Stimulated activated CD8-positive, alpha-beta memory T cell treated with anti-CD3 and anti-CD28 coated beads, Interleukin-15, amount 100 ng/mL, for 4 hours (primary cell): ENCODE data around the gene ATP5F1C.
"Not testable (repeated sequence)": the region's sequence is repeated elsewhere in the genome, so short reads cannot be mapped to it uniquely, and the experiment has no call there.

ENCODE experiments used
- DNase-seq, 2 donors: peaks; one replicate each; pipeline ENCODE4 v3.0.0-alpha.2; 2020; ENCODE audit warnings: low read depth in 2 of 2

The ATP5F1C gene

GRCh38 chr10:7794251-7795026 lies 6.5 kb downstream of the ATP5F1C start:
- no peak for DNase-seq

GRCh38 chr10:7795605-7796004 lies 7.6 kb downstream of the ATP5F1C start:
- no peak for DNase-seq

DNA sequence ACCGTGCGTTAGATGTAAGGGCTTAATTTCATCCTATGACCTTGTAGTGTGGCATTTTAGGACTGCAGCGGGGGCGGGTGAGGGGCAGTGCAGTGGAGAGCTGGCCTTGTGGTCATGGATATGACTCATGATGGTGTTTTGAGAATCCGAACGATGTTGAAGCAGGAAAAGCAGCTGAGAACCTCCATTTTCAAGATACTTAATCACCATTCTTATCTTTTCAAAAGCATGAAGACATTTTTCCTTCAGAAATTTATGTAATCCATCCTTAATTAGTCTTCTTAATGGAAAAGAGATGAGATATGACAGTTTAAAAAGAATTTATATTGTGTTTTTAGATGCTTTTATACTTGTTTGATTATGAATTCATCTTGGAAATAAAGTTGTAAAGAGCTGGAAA lies 9.6 kb downstream of the ATP5F1C start:
- DNase-seq = no peak

DNA sequence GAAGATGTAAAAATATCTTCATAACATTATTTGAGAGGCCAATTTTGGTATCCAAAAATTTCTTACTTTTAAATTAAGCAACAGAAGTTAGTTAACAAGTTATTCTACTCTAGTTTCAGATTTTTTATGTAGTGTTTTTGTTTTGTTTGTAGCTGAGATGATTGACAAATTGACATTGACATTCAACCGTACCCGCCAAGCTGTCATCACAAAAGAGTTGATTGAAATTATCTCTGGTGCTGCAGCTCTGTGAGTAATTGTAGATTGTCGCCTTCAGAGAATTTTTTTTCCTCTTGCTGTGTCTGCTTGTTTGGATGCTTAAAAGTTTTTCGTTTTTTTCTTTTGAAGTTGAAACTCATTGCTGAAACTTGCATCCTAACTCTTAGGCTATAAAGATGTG lies 14.6 kb downstream of the ATP5F1C start:
- DNase-seq = no peak

- DNase-seq = no peak
Measured at GRCh38 chr10:7804216-7804615, 16.2 kb downstream of the ATP5F1C start.

GRCh38 chr10:7804741-7805140 lies 16.8 kb downstream of the ATP5F1C start:
- DNase-seq = no peak

DNA sequence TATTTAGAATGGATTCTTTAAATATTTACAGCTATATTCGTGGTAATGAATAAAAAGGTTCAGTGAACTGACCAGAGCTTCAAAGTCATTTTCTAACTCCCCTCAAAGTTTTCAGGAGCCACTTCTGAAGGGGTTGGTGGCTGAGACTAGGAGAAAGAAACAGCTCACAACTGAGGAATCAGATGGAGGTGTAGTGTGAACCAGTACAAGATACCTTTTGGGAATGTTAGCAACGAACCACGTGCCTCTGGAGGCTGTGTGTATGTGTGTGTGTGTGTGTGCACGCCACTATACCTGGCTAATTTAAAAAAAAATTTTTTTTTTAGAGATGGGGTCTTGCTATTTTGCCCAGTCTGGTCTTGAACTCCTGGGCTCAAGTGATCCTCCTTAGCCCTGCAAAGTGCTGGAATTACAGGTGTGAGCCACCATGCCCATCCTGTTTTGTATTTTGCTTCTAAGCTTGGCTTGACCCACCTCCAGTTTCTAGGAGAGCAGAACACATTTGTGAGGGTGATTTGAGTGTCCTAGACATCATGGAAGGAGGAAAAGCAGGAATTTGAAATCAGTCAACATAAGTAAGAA lies 20.8 kb downstream of the ATP5F1C start:
- DNase-seq = no peak

DNA sequence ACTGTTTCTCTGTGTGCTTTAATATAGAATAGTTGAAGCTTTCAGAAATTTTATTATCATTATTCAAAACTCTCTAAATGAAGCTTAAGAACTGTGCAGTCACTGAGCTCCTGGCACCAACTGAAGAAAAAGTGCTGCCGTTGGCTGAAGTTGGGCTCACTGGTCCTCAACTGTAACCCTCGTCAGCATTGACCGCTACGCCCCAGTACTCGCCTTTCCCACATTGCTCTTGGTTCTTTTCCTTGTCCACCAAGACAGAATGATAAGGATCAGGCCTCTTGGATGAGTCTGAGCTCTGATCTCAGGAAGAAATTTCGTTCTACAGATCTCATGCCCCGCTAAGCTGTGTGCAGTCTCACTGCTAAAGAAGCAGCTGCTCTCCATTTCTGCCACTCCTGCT lies 22.5 kb downstream of the ATP5F1C start:
- DNase-seq = no peak

GRCh38 chr10:7811000-7811399 lies 23.0 kb downstream of the ATP5F1C start:
- DNase-seq = no peak

- not testable (repeated sequence) for DNase-seq
Measured at GRCh38 chr10:7811743-7812142, 23.8 kb downstream of the ATP5F1C start.

DNA sequence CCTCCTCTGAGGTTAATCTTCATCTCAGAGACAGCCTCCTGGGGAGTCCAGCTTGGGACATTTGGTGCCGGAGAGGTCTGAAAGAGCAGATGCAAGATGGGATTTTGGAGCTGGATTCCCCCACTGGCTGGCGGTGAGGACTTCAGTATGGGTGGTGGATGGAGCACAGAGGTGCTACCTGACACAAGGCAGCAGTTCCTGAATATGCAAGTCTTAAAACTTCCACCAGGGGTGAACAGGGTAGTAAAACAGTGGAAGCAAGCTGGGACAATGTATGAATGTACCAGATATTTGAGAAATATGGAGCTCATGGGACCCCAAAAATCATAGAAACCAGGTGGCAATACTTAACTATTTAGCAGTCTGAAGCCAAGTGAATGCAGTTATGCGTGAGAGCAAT lies 25.5 kb downstream of the ATP5F1C start:
- no peak for DNase-seq

DNA sequence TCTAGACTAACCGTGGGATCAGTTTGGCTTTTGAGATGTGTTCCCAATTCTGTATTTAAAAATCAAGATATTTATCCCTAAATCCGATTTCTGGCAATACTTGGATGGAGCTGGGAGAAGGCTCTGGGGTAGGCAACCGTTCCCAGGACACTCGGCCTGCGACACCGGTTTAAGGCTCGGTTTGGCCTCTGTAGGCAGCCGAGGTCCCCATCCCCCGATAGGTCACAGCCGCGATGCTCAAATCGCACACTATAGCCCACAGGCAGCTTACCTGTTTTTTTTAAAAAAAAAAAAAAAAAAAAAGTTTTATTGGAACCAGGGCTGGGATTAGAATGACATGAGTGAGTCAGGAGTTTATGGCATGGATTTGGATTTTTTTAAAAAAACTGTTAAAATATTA lies 29.6 kb downstream of the ATP5F1C start:
- DNase-seq = no peak

GRCh38 chr10:7817984-7818294 lies 30.0 kb downstream of the ATP5F1C start:
- no peak for DNase-seq

DNA sequence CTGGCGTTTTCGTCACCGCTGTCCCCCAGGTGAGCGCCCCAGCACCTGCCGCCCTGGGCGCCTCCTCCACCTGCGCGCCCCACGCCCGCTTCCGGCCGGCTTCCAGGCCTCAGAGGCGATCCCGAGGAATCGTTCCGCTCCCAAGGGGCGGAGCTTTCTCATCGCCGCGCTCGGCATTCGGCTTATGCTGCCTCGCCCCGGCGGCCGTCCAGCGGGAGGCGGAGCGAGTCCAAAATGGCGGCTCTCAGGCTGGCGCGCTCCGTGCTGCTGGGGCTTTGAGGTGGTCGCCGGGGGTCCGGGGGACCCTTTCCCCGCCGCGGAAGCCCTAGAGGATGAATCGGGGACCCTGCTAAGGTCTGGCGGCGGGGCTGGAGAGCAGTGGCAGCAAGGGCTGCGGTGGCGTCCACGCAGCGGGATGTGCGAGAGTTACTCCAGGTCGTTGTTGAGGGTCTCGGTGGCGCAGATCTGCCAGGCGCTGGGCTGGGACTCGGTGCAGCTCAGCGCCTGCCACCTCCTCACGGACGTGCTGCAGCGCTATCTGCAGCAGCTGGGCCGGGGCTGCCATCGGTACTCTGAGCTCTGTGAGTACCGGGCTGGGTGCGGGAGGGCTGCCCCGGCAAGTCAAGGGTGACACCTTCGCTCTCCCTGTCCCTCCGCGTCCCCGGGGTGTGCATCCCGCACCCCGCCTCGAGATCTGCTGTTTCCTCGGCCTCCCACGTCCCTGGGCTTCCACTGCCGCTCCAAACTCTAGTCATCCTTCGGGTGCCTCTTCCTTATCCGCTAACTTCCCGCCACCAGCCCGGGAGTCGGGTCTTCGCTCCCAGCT lies 30.5 kb downstream of the ATP5F1C start, which contains the start of gene TAF3:
Gene TAF3 (plus strand): TSS at position 211 of the 826 bp plus-strand sequence. CDS start 205 bp downstream, at position 416.
- peak; percentile 86 to 87 for DNase-seq

GRCh38 chr10:7819121-7819460 lies 31.1 kb downstream of the ATP5F1C start:
- peak in 1 of 2 donors; percentile 0 for DNase-seq

- DNase-seq = no peak
Measured at GRCh38 chr10:7824251-7824650, 36.3 kb downstream of the ATP5F1C start.

- no peak for DNase-seq
Measured at GRCh38 chr10:7826971-7827370, 39.0 kb downstream of the ATP5F1C start.

GRCh38 chr10:7829289-7829834 lies 41.4 kb downstream of the ATP5F1C start:
- DNase-seq = no peak

- no peak for DNase-seq
Measured at GRCh38 chr10:7832060-7832459, 44.1 kb downstream of the ATP5F1C start.

- DNase-seq = no peak
Measured at GRCh38 chr10:7833210-7833609, 45.2 kb downstream of the ATP5F1C start.

DNA sequence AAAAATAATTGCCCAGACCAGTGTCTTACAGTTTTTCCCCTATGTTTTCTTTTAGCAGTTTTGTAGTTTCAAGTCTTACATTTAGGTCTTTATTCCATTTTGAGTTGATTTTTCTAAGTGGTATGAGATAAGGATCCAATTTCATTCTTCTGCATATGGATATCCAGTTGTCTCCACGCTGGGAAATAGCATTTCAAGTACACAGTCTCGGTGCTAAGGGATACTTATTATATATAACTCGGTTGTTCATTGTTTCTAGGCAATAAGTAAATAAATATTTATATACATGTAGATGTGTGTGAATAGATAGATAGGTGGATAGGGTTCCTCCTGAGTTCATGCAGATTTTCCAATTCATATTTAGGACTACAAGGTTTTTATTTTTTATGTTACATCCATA lies 46.3 kb downstream of the ATP5F1C start:
- DNase-seq = no peak

GRCh38 chr10:7836571-7836970 lies 48.6 kb downstream of the ATP5F1C start:
- no peak for DNase-seq

DNA sequence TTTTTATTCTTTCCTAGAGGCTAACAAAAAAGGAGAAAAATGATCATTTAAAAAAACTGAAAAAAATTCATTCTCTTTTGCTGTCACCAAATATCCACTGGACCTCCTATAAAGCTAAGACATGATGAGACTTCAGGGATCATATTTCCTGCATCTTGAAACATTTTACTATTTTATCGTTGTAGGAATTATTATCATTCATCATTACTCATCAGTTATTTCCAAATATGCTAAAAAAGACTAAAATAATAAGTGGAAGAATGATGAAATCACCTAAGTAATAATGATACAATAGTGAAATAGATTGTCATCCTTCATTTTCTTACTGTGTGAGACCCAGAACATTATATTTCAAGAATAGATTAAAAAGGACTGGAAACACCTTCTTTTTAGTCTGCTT lies 58.6 kb downstream of the ATP5F1C start:
- DNase-seq = no peak
